Progenitor cell of endocrine pancreas (in vitro differentiated cells): ENCODE measurements around the gene NCKIPSD. TPM values are rescaled to one million over a fixed set of nuclear protein-coding genes. Genes with fewer than 3 reads are reported as not detected.
A peak's percentile ranks its signal among the peaks of the same experiment; 100 is the strongest.

Experiments
- DNase-seq: peaks from one replicate; pipeline ENCODE4 v3.0.0; 2021; ENCODE audit warnings: low spot score; ENCODE audit not compliant: unreplicated experiment
- H3K27ac Mint-ChIP-seq: 2 replicates; pipeline ENCODE4 v1.8.0; 2021; ENCODE audit warnings: mild to moderate bottlenecking, moderate library complexity, mixed read lengths
- H3K27me3 Mint-ChIP-seq: 2 replicates; pipeline ENCODE4 v1.8.0; 2021; ENCODE audit warnings: mixed read lengths
- H3K36me3 Mint-ChIP-seq: 2 replicates; pipeline ENCODE4 v1.8.0; 2022; ENCODE audit warnings: mixed read lengths; ENCODE audit not compliant: insufficient read depth
- H3K4me1 Mint-ChIP-seq: 2 replicates; pipeline ENCODE4 v1.8.0; 2021; ENCODE audit warnings: low read depth, mixed read lengths
- H3K4me3 Mint-ChIP-seq: 2 replicates; pipeline ENCODE4 v1.8.0; 2021; ENCODE audit warnings: low read depth, mild to moderate bottlenecking, moderate library complexity, mixed read lengths
- H3K9me3 Mint-ChIP-seq: 2 replicates; pipeline ENCODE4 v1.8.0; 2021; ENCODE audit warnings: low read depth, mixed read lengths
- CTCF ChIP-seq: fragments of 200-600 bp; sonication (generic); IDR thresholded peaks from one replicate; pipeline ENCODE4 v1.5.0; 2021; ENCODE audit warnings: antibody characterized with exemption, mild to moderate bottlenecking; ENCODE audit not compliant: unreplicated experiment
- total RNA-seq: library from RNA; stranded (reverse); gene quantifications from 2 replicates; pipeline ENCODE4 v1.2.1, GENCODE V29; 2021

NCKIPSD gene
- total RNA-seq, 1 donor from 2014 or later, result 32.0 TPM

- Mint-ChIP-seq H3K4me3 (peak overlapping the region; percentile 83), H3K27me3 (no peaks in the 10 kb centered on the region), H3K9me3 (no peaks in the 10 kb centered on the region), H3K36me3 (peaks cover 21% of the 10 kb centered on the region), H3K27ac (peak overlapping the region; percentile 67), H3K4me1 (peaks cover 20% of the 10 kb centered on the region)
- TF ChIP-seq CTCF, result no peak
- DNase-seq, result no peak
Observed at GRCh38 chr3:48685293-48685602, 467 bp downstream of the NCKIPSD start.

- H3K4me1 Mint-ChIP-seq, result peaks cover 20% of the 10 kb centered on the region
Observed at GRCh38 chr3:48684480-48685143, 1.1 kb downstream of the NCKIPSD start.

GRCh38 chr3:48684054-48684349 lies 1.7 kb downstream of the NCKIPSD start:
- Mint-ChIP-seq H3K36me3 (peaks cover 18% of the 10 kb centered on the region), H3K4me3 (peak overlapping the region; percentile 83), H3K27ac (peak overlapping the region; percentile 72), H3K27me3 (no peaks in the 10 kb centered on the region), H3K4me1 (peaks cover 20% of the 10 kb centered on the region), H3K9me3 (no peaks in the 10 kb centered on the region)
- TF ChIP-seq CTCF, result no peak
- no peak for DNase-seq

More at GRCh38 chr3:48684480-48685143, 1.1 kb downstream of the NCKIPSD start:
- H3K4me3 Mint-ChIP-seq, result peak overlapping the region; percentile 83
- H3K36me3 Mint-ChIP-seq, result peaks cover 18% of the 10 kb centered on the region
- no peak for TF ChIP-seq CTCF
- H3K27ac Mint-ChIP-seq, result no peak overlapping the region
- H3K9me3 Mint-ChIP-seq, result no peaks in the 10 kb centered on the region
- no peak for DNase-seq
- no peaks in the 10 kb centered on the region for H3K27me3 Mint-ChIP-seq

GRCh38 chr3:48682786-48683185 lies 2.9 kb downstream of the NCKIPSD start:
- Mint-ChIP-seq H3K4me1 (peaks cover 20% of the 10 kb centered on the region), H3K9me3 (no peaks in the 10 kb centered on the region), H3K27me3 (no peaks in the 10 kb centered on the region), H3K4me3 (no peak overlapping the region), H3K36me3 (peaks cover 16% of the 10 kb centered on the region), H3K27ac (no peak overlapping the region)
- no peak for DNase-seq
- no peak for TF ChIP-seq CTCF

GRCh38 chr3:48681974-48682610 lies 3.6 kb downstream of the NCKIPSD start:
- Mint-ChIP-seq H3K9me3 (no peaks in the 10 kb centered on the region), H3K27ac (no peak overlapping the region), H3K36me3 (peaks cover 18% of the 10 kb centered on the region), H3K4me1 (peaks cover 20% of the 10 kb centered on the region), H3K4me3 (no peak overlapping the region), H3K27me3 (no peaks in the 10 kb centered on the region)
- TF ChIP-seq CTCF, result no peak
- DNase-seq, result no peak
